Erythroblast (primary cell): Measurements from ENCODE around the gene UTP18.

Experiments used
- GATA1 ChIP-seq: IDR thresholded peaks from 2 replicates; pipeline ENCODE4 v1.6.1; 2011; ENCODE audit warnings: low read depth, mild to moderate bottlenecking, control low read depth, low read length, moderate library complexity
- POLR2A ChIP-seq: IDR thresholded peaks from 2 replicates; pipeline ENCODE4 v1.6.1; 2011; ENCODE audit warnings: mild to moderate bottlenecking, low read length

DNA sequence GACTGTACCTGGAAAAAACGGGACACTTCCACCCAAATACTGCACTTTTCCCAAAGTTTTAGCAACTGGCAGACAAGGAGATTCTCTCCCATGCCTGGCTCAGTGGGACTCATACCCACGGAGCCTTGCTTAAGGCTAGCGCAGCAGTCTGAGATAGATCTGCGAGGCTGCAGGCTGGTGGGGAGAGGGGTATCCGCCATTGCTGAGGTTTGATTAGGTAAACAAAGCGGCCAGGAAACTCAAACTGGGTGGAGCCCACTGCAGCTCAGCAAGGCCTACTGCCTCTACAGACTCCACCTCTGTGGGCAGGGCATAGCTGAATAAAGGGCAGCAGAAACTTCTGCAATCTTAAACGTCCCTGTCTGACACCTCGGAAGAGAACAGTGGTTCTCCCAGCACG, 44.8 kb downstream of the UTP18 start:
- no peak for TF ChIP-seq POLR2A
- TF ChIP-seq GATA1, result no peak
